Measurements from ENCODE around the gene OSTC. TPM values are rescaled to one million over a fixed set of nuclear protein-coding genes. Genes with fewer than 3 reads are reported as not detected.

Gene OSTC
- total and polyA plus RNA-seq, 9 of the 15 experiments (the other 6 are each of a cell fraction or from before 2014, with no cell fraction given) = 112 to 966 (median 235) TPM

- TF ChIP-seq ZBTB33 (CRISPR knock-in tag; IDR thresholded peaks at IDR 0.05) (no peak), BCOR (IDR thresholded peaks at IDR 0.05) (peak; percentile 86; the same call in 1 of the 2 replicates), ZNF239 (CRISPR knock-in tag; IDR thresholded peaks at IDR 0.05) (no peak), ZBTB1 (CRISPR knock-in tag; IDR thresholded peaks at IDR 0.05; ENCODE audit: borderline replicate concordance, low read depth) (no peak), MAFG (tag; conservative IDR thresholded peaks at IDR 0.05) (peak; percentile 95), NR3C1 (CRISPR knock-in tag; IDR thresholded peaks at IDR 0.05) (no peak), MYBL2 (IDR thresholded peaks at IDR 0.05; ENCODE audit: low read depth) (no peak), MYBL2 (CRISPR knock-in tag; IDR thresholded peaks at IDR 0.05; ENCODE audit: borderline replicate concordance) (no peak), NR4A1 (CRISPR knock-in tag; IDR thresholded peaks at IDR 0.05) (no peak), NR4A1 (tag; IDR thresholded peaks at IDR 0.05) (no peak), GTF2B (IDR thresholded peaks at IDR 0.05; ENCODE audit: extremely low read depth, insufficient read length) (no peak), ZBTB8A (IDR thresholded peaks at IDR 0.05; ENCODE audit: partially characterized antibody) (no peak), MAFK (IDR thresholded peaks at IDR 0.05; ENCODE audit: low read length) (peak; percentile 73)
Measured at GRCh38 chr4:108685036-108685686, 34.8 kb downstream of the OSTC start (continued).
